HTR-8/SVneo (cell line): ENCODE data around the gene IL3.
"Not testable (repeated sequence)": the region's sequence is repeated elsewhere in the genome, so short reads cannot be mapped to it uniquely, and the experiment has no call there.

Experiments used
- DNase-seq: peaks from one replicate; pipeline ENCODE4 v3.0.0; 2011; ENCODE audit warnings: low spot score, mixed read lengths; ENCODE audit not compliant: insufficient read length
- FAIRE-seq: peaks from 2 replicates; lab custom pipeline; 2011; peaks lifted over from hg19 to GRCh38; lab: Jason Lieb, UNC

IL3 gene

GRCh38 chr5:132104556-132104955 is 44.1 kb downstream of the IL3 start:
- FAIRE-seq = no peak
- no peak for DNase-seq

GRCh38 chr5:132105688-132106087 is 45.2 kb downstream of the IL3 start:
- FAIRE-seq (no peak), DNase-seq (no peak)

- not testable (repeated sequence) for FAIRE-seq, DNase-seq
These were observed 48.0 kb downstream of the IL3 start for GRCh38 chr5:132108495-132108894.

GRCh38 chr5:132108957-132109356 is 48.5 kb downstream of the IL3 start:
- FAIRE-seq = not testable (repeated sequence)

GRCh38 chr5:132109494-132110053 is 49.1 kb downstream of the IL3 start:
- DNase-seq (no peak), FAIRE-seq (no peak)

More at GRCh38 chr5:132108957-132109356, 48.5 kb downstream of the IL3 start:
- not testable (repeated sequence) for DNase-seq

- DNase-seq (no peak), FAIRE-seq (no peak)
These were observed 49.7 kb downstream of the IL3 start for GRCh38 chr5:132110195-132110594.

- FAIRE-seq (no peak), DNase-seq (no peak)
These were observed 50.5 kb downstream of the IL3 start for GRCh38 chr5:132110930-132111329.

GRCh38 chr5:132112111-132112510 is 51.7 kb downstream of the IL3 start:
- DNase-seq = no peak
- no peak for FAIRE-seq
